ENCODE results near the gene PDSS2.

PDSS2 gene

DNA sequence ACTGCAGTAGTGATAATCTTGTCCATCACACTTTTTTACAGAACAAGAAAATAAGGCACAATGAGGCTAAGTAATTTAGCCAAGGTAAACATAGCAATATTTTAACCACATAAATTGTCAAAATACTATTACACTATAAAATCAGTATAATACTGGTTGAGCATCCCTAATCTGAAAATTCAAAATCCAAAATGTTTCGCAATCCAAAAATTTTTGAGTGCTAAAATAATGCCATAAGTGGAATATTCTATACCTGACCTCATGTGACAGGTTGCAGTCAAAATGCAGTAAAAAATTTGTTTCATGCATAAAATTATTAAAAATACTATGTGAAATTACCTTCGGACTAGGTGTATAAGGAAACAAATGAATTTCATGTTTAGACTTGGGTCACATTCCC is 101.5 kb downstream of the PDSS2 start:
- no peak for DNase-seq

DNA sequence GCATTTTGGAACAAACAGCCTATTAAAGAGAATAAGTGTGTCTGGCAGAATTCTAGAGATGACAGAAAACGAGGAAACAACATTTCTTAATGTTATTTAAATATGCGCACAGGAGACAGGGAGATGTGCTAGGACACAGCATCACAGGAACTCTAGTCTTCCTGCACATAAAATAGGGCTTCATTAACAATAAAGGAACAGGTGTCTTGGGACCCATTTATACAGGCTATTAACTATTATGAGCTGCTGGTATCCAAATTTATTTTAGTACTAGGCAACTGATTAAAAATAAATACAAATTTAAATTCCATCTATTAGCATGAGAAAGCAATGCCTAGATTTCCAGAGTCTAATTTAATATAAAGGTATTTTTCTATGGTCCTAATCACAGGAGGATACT is 102.3 kb downstream of the PDSS2 start:
- no peak for DNase-seq

DNA sequence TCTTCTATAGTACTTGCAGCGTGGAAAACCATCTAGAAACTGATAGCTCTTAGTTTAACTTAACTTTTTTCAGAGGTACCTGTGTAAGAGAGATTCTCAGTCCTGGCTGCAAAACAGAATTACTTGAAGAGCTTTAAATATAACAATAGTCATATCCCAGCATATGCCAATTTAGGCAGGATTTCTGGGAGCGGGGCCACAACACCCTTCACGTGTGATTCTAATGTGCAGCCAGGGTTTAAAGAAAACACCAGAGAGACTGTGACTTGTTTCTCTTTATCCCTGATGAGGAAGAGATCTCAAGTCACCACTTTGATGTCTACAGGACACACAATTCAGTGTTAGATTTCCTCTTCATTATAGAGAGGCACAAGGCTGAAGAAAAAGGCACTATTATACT is 103.7 kb downstream of the PDSS2 start:
- no peak for DNase-seq

DNA sequence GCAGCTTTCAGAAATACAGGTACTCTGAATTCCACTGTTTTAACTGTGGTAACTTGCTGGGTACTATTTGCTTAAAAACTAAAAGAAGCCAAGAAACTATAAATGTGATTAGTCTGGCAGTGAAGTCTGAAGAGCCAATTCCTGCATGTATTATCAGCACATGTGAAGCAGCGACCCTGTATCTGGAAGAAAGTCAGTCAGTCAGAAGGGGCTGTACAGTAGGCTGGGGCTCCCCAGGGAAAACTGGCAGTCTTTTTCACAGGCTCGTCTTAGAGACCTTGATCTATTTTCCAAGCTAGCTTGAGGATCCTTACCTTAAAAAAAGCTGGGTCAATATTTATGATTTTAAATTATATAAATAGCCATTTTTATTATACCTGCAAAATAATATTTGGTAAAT is 104.9 kb downstream of the PDSS2 start:
- no peak for DNase-seq

DNA sequence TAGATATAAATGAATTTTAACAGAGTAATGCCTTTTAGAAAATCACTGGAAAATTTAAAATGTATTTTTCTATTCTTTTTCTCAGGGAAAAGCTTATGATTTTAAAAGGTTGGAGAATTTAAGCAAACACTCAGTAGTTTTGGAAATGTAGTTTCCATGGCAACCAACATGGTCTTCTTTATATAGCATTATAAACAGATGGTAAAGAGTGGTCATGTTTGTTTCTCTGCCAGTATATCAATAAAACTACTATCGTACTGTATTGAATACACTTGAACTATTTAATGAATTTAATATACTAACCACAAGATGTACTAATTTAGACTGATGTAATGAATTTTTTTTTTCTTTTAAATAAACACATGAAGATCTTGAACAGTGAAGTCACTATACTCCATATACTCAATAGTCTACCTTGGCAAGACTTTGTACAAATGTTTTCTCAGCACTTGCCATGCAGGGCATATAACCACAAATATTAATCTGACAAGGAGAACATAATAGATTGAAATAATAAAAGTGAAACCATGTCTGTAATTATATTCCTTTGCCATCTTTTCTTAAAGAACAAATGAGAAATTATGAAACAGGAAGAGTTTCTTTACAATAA is 105.5 kb downstream of the PDSS2 start:
- no peak for DNase-seq

DNA sequence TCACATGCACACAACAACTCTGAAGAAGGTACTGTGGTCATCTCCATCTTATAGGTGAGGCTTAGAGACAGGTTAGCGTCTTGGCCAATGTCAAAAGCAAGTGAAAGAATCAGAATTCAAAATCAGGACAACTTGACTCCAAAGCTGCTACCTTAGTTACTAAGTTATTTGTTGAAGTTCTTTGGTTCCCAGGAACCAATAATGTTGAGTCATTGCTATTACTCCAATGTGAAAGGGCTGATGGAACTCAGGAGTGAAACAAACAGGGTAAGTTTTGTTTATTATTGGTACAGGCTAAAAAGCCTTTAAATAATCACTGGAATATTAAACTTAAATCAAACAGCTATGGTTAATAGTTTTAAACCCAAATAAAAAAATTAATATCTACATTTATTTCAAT is 111.1 kb downstream of the PDSS2 start:
- no peak for DNase-seq

DNA sequence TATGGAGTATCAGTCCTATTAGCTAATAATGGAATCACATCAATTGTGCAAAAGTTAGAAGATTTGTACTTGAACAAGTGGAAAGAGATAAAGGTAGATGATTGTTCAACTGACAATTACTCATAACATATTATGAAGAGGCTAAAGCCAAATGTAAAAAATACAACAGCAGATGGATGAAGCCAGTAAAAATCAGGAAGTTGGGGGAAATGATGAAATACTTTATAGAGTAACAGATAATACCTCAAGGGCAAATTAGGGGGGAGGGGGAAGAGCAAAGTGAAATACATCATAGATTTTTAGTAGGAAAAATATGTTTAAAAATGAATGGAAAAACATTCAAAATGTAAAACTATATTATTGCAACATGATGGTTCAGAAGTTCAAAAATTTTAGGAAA is 114.0 kb downstream of the PDSS2 start:
- no peak for DNase-seq

DNA sequence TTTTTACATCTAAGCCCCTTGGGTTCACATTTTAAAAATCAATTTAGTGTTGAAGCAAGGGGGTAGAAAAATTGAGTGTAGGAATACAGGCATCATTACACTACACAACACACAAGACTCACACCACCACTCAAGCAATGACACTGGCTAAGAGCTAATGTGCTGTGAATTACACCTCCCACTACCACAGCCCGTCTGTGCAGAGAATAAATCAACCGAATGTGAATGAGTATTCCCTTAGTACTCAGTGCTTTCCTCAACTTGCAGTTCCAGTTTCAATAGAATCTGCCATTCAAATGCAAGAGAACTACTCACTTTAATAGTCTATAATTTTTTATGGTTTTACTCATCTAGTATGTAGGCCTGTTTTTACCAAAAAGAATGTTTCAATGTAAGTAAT is 114.4 kb downstream of the PDSS2 start:
- DNase-seq = no peak

DNA sequence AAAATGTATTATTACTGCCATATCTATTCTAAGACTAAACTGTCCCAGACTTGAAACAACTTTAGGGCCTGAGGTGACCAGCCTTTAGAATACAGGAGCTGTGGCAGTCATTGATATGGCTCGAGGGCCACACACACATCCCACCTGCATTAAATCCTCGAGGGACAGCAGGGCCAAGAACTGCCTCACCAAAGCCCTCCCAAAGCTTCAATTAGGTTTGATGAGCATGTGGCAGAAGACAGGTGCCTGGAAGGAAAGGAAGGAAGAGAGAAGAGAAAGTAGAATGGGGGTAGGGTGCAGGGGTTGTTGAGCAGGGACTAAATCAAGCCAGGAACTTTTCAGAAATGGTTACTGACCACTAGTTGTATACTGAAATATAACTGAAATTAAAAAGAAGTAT is 115.0 kb downstream of the PDSS2 start:
- no peak for DNase-seq

DNA sequence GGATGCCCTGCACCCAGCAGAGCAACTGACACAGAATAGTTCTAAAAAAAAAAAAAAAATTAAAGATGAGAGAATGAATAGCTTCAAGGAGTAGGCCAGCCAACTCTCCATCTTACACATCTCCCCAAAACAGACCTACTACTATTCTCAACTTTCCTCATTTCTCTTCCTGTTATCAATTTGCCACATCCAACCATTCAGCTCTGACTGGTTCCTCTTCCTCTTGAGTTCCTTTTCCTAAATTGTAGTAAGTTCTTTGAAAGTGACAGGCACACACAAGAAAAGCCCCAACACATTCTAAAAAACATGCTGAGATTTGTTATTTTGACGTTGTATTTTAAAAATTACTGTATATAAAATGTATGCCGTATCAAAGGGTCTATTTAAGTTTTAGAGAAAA is 117.2 kb downstream of the PDSS2 start:
- no peak for DNase-seq

DNA sequence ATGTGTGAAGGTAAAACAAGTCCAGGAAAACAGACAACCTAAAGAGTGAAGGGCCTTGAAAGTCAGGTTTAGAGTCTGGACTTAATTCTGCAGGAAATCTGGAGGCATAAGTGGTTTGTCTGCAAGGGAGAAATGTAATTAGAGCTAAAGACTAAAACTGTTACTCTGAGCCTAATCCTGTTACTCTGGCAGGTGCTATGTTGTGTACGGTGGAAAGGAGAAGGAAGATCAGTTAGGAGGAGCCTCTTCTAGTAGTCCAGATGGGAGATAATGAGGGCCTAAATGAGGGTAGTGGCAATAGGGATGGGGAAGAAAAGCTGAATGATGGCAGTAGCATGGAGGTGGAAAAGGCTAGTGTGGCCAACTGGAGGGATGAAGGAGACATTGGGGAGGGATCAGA is 118.5 kb downstream of the PDSS2 start:
- no peak for DNase-seq

DNA sequence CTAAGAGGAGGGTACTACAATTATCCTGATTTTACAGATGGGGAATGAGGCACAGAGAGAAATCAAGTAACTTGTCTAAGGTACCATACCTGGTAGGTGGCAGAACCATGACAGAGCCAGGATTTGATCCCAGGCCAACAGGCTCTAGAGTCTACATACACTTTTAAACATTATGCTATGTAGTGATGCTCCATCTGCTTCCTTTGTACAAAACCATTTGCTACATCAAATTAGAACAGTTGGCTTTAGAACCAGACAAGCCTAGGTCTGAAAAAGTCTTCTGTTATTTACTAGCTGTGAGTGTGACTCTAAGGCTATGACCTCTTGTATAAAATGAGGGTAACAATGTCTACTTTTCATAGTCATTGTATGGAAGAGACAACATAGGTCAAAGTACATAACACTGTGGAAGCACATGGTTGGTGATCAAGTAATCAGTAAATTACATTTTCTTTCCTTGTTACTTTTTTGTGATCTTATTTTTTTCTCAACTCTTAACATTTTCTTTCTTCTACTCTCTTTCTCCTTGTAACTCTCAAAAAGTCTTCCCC is 122.1 kb downstream of the PDSS2 start:
- no peak for DNase-seq

DNA sequence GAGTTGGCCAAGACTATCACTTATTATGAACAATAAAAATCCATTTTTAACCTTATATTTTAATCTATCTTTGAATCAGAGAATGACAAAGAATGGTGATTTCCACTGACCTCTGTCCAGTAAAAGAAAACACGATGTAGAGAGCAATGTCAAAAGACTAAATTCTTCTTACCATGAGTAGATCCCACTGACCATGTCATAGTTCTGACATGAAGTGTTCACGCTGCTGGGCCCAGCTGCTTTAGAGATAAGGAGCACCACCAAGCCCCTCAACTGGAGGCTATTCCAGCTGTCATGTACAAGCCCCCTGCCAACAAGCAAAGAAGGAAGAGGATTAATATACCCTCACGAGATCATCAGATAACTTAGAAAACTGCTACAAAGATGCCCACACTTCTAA is 125.3 kb downstream of the PDSS2 start:
- no peak for DNase-seq

DNA sequence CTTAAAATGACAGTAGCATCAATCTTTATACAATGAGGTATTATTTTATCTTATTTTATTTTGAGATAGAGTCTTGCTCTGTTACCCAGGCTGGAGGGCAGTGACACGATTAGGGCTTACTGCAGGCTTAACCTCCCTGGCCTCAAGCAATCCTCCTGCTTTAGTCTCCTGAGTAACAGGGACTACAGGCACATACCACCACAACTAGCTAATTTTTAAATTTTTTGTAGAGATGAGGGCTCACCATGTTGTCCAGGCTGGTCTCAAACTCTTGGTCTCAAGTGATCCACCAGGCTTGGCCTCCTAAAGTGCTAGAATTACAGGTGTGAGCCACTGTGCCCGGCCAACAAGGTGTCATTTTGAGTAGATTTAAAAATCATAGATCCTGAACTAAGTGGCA is 125.9 kb downstream of the PDSS2 start:
- DNase-seq = no peak

DNA sequence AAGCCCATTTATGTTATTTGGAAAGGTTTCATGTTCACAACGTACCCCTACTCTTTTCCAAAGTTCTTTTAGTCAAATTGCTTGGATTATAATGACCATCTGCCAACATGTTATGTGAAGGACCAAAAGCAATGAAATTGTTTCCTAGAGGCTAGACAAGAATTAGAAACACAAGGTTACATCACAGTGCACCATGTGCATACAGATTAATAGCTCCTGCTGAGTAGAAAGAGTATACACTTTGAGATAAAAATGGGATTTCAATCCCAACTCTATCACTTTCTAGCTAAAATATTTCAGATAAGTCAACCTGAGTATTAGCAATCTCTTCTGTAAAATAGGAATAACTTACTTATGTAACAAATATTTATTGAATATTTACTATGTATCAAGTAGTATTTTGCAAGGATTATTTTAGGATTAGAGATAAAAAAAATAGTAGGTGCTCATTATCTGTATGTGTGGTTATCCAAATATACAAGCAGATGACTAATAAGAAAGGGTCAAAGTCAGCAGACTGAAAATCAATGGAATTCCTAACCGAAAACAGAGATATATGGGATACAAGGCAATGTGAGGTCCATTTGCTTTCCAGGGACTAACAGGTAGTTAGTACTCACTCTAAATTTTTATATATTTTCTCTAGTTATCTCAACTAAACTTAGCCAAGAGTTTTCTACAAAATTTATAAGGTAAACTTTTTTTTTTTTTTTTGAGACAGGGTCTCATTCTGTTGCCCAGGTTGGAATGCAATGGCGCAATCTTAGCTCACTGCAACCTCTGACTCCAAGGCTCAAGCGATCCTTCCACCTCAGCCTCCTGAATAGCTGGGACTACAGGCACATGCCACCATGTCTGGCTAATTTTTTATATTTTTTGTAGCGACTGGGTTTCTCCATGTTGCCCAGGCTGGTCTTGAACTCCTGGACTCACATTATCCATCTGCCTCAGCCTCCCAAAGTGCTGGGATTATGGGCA is 127.7 kb downstream of the PDSS2 start:
- DNase-seq = no peak

DNA sequence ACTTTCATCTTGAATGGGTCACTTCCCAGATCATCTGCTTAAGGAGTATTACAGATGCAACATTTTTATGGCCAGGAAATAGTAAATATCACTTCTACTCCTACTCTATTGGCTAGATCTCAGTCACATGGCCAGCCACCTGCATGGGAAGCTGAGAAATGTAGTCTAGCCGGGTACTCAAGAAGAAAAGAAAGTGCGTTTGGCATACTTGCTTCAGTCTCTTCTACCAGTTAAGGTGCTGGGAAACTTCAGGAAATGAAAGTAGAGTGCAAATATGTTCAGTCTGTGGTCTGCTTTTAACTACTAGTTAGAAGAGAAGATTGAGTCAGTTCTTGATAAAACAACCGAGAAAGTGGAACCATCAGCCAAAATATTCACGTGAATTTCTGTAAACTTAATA is 129.2 kb downstream of the PDSS2 start:
- no peak for DNase-seq

DNA sequence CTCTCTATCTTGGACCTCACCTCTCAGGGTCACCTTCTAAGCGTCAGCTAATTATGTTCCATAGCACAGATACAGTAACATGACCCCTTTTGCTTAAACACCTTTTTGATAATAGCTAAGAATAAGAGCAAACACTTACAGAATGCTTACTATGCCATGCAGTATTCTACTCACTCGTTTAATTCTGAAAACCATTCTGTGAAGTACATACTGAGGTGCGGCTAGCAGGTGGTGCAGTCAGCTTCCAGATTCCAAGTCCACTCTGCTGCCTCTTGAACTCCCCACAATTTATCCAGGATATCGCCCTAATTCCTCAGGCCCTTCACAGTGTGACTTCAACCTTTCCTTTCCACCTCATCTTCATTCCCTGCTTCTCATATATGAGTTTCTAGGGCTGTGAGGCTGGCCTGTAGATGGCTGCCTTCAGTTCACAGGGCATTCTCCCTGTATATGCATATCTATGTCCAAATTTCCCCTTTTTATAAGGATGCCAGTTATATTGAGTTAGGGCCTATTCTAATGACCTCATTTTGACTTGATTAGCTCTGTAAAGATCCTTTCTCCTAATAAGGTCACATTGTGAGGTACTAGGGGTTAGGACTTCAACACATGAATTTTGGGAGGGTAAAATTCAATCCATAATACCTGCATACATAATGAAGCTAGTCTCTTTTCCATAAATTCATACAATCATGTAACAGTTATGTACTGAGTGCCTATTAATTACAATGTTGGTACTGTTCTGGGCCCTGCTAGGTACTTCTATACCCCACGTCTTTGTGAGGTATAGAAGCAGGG is 130.1 kb downstream of the PDSS2 start:
- no peak for DNase-seq

DNA sequence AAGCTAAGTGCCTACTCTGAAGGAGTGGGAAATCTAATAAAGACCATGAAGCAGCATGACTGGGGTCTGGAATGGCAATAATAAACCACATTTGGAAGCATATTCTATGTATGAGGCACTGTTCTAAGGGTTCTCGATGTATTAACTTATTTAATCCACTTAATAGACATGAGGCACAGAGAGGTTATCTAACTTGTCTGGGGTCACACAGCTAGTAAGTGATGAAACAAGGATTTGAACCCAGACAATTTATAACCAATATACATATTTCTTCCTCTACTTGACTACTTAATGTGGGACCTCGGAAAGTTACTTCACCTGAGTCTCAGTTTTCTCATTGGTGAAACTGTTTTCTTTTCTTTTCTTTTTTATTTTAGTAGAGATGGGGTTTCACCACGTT is 131.3 kb downstream of the PDSS2 start:
- no peak for DNase-seq

DNA sequence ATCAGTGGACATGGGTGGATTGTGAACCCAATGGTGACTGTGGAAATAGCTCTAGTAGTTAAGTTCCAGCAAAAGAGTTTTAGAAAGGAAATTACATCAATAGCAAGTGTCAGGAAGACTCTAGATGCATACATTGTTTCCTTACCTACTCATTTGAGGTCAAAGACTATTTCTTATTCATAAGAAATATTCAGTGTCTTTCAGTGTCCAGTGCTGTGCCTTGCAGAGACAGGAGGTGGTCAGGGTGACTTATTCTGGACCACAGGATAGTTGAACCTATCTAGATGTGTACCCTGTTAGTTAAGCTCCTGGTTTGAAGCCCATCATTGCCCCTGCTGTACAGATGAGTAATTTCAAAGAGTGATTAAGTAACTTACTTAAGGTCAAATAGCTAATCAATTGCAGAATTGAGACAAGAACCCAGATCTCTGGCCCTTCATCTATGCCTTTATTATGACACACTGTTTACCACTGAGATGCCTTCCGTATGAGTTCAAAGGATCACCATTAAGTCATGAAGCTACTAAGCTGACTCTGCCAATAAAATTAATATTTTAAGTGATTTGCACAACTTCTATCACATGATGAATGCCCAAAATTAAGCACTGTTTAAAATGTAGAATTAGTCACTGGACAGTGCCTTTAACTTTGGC is 136.1 kb downstream of the PDSS2 start:
- DNase-seq = no peak

DNA sequence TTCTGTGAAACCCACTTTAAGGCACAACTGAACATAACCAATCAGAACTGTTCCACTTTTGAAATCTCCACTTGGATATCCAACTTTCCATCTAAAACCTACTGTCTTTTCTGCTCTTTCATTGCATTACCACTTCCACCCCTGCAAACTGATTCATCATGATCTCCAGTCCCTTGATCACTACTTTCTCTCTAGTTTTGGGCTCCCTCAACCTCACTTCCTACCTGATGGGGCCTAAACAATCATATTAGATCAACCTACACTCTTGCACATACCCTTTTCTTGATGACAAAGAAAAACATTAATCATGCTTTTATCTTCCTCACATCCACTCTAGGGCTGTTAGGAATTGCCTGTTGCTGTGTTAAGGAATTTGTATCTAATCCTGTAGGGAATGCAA is 137.6 kb downstream of the PDSS2 start:
- DNase-seq = no peak

DNA sequence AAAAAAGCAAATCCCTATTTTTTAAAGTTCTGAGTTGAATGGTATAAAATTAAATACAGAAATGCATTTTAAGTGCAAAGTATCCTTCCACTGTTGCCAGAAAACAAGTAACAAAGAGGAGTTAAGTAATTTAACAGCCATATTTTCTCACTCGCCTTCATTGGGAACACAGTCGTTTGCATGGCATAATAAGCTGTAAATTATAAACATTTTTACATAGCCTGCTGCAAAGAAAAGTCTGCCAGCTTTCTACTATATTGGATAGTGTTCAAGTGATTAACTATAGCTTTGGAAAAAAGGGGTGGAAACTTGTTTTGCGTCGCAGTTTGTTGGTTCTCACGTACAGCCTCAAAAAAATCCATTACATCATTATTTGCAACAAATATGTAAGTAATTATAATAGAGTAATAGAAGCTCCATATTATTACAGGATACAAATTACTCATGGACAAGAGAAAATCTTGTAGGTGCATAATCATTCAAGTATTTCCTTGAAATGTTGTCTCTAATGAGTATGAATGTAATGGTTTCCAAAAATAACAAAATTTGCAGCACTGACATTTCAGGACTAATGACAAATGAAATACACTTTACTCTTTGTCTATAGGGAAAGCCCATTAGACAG is 139.3 kb downstream of the PDSS2 start:
- no peak for DNase-seq

DNA sequence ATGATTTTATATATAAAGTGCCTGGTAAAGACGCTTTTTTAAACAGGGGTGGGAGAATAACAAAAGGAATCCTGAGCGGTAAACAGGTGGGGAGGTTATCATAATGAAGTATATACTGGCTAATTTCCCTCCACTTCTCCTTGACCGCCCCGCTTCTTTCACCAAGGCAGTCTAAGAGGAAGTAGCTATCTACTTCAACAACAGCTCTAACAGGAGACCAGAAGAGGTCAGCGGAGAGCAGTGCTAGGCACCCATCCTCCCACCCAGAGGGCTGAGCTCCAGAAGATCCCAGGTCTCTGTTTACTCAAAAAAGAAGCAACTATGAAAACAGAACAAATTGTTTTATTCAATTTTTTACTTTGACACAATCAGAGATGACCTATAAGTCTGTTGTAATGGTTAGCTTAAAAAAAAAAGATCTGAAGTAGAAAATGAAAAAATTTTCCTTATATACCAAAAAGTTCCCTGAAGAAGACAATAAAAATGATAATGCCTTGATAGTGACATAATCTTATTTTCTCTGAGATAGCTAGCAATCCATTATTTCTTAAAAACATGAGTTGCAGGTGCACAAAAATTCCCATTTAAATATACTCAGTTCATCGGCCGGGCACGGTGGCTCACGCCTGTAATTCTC is 141.1 kb downstream of the PDSS2 start:
- DNase-seq = no peak

Measured in effector CD8-positive, alpha-beta T cell (primary cell).